ENCODE data around the gene SYCP2.
"Not testable (repeated sequence)": the region's sequence is repeated elsewhere in the genome, so short reads cannot be mapped to it uniquely, and the experiment has no call there.

SYCP2 gene

GRCh38 chr20:59920944-59921343 lies 12.5 kb downstream of the SYCP2 start:
- H3K27ac ChIP-seq = no peak overlapping the region
- no peak overlapping the region for H3K4me3 ChIP-seq

GRCh38 chr20:59912609-59913008 lies 20.8 kb downstream of the SYCP2 start:
- H3K27ac ChIP-seq = no peak overlapping the region
- no peak overlapping the region for H3K4me3 ChIP-seq

DNA sequence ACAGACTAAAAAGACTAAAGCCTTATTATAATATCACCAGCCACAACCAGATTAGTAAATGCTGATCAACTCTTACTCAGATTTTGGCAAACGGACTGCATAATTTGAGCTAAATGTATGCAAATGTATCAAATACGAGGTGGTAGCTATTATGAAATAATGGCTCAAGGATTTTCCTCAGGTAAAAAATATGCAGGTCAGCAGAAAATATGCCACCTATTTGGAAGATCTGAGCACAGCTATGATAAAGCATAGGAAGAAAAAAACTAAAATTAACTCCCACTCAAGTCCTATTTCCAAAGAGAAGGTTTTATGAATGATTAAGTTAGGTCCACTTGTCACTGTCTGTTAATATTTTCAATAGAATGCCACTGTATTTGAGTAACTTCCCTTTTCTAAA lies 22.4 kb downstream of the SYCP2 start:
- no peak overlapping the region for H3K4me3 ChIP-seq
- no peak overlapping the region for H3K27ac ChIP-seq

GRCh38 chr20:59908855-59909254 lies 24.6 kb downstream of the SYCP2 start:
- no peak overlapping the region for H3K27ac ChIP-seq
- no peak overlapping the region for H3K4me3 ChIP-seq

GRCh38 chr20:59903621-59904020 lies 29.8 kb downstream of the SYCP2 start:
- Histone ChIP-seq H3K27ac (no peak overlapping the region), H3K4me3 (no peak overlapping the region)

DNA sequence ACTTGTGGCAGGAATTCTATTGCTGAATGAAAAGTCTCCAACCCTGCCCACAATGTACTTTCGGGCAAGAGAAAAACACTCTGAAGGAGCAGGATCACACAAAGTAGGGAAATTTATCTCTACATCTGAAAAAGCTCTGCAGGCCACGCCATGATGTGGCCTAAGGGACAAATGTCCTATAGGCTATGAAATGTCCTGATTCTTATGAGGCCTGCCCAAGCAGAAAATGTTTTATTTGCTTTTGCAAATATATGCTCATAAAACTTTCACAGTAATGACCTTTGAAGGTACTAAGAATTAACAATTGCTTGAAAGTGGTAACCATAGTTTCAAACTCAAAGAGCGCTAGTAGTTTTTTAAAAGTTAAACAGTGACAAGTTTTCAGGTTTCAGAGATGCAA lies 31.0 kb downstream of the SYCP2 start:
- Histone ChIP-seq H3K27ac (no peak overlapping the region), H3K4me3 (no peak overlapping the region)

DNA sequence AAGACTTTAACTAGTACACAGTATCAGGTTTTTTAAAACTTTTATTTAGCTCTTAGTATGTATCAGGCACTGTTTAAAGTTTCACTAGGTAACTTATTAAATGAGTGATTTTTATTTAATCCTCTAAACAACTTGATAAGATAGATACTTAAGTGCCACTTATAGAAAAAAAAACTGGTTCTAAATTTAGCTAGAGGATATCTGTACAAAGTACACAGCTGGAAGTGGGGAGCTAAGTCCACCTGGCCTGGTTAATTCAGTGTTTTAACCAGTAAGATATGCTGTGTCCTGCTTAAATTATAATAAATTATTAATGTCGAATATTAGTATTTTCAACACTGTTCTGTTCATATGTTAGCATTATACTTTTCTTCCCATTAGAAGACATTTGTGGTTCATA lies 37.5 kb downstream of the SYCP2 start:
- Histone ChIP-seq H3K27ac (no peak overlapping the region), H3K4me3 (no peak overlapping the region)

- Histone ChIP-seq H3K27ac (no peak overlapping the region), H3K4me3 (no peak overlapping the region)
These were observed 41.9 kb downstream of the SYCP2 start for GRCh38 chr20:59891581-59891980.

GRCh38 chr20:59890035-59890434 lies 43.4 kb downstream of the SYCP2 start:
- H3K4me3 ChIP-seq, H3K27ac ChIP-seq: not testable (repeated sequence)

DNA sequence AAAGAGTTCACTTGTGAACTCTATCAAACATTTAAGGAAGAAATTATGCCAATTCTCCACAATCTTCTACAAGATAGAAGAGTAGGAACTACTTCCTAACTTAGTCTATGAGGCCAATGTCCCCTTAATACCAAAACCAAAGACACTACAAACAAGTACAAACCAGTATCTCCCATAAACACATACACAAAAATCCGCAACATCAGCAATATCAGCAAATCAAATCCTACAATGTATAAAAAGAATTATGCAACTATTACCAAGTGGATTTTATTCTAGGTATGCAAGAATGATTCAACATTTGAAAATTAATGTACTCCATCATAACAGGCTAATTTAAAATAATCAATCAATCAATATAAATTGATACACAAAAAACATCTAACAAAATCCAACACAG lies 45.4 kb downstream of the SYCP2 start:
- no peak overlapping the region for H3K4me3 ChIP-seq
- no peak overlapping the region for H3K27ac ChIP-seq

- Histone ChIP-seq H3K27ac (no peak overlapping the region), H3K4me3 (no peak overlapping the region)
These were observed 48.9 kb downstream of the SYCP2 start for GRCh38 chr20:59884494-59884893.

DNA sequence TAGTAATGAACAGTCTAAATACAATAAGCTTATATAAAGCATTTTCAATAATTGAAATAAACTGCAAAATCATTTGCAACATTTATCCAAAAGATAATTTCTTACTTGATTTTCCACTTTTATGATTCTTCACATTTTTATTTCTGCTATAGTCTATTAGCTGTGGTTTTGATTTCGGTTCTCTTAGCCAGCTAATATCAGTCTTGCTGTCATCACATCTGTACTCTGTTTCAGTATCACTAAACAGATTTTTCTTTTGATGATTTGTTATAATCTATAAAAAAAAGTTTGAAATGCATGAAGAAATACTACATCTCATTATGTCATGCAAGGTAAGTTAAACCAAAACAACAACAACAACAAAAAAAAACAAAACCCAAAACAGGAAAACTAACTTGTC lies 53.2 kb downstream of the SYCP2 start:
- Histone ChIP-seq H3K27ac (no peak overlapping the region), H3K4me3 (no peak overlapping the region)

DNA sequence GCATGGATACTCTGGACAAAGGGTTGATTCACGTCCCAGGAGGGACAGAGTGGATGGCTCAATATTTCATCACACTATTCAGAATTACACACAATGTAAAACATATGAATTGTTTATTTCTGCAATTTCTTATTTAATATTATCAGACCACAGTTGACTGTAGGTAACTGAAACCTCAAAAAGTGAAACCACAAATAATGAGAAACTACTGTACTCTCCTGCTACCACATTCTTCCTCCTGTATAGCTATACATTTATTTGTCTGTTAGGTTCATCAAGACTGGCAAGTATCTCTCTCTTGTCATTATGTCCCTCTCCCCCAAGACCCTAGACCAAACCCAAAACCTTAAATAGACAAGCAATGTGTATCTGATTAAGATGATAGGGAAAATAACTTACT lies 60.0 kb downstream of the SYCP2 start:
- Histone ChIP-seq H3K4me3 (no peak overlapping the region), H3K27ac (no peak overlapping the region)

DNA sequence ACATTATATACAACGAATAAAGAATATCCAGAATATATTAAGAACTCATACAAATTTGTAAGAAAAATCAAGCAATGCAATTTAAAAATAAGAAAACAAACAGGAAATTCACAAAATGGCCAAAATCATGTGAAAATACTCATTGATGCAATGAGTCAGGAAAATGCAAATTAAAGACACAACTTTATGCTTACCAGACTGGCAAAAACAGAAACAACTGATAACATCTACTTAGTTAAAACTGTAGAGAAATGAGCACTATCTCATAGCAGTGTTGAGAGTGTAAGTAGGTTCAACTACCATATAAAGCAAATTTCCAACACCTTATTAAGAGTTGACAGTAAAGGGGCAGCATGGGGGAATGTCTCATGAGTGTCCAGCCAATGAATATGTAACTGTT lies 62.3 kb downstream of the SYCP2 start:
- H3K4me3 ChIP-seq = no peak overlapping the region
- no peak overlapping the region for H3K27ac ChIP-seq

- no peak overlapping the region for H3K27ac ChIP-seq
- H3K4me3 ChIP-seq = no peak overlapping the region
These were observed 67.1 kb downstream of the SYCP2 start for GRCh38 chr20:59866338-59866737.

GRCh38 chr20:59864726-59865125 lies 68.7 kb downstream of the SYCP2 start:
- no peak overlapping the region for H3K27ac ChIP-seq
- H3K4me3 ChIP-seq = no peak overlapping the region

GRCh38 chr20:59863058-59863457 lies 70.4 kb downstream of the SYCP2 start:
- Histone ChIP-seq H3K27ac (no peak overlapping the region), H3K4me3 (no peak overlapping the region)

DNA sequence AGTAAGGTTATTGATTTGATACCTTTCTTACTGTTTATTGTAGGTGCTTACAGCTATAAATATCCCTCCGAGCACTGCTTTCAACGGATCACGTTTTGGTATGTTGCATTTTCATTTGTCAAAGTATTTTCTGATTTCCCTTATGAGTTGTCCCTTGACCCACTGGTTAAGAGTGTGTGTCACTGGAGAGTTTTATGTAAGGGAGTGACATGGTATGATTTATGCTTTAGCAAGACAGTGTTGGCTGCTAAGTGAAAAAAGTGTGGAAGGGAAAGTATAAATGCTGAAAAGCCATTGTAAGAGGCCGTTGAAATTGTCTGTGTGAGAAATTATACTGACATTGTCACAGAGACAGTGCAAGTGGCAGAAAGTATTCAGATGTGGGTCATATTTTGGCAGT lies 72.0 kb downstream of the SYCP2 start:
- H3K4me3 ChIP-seq = no peak overlapping the region
- H3K27ac ChIP-seq = no peak overlapping the region

- H3K27ac ChIP-seq = no peak overlapping the region
- no peak overlapping the region for H3K4me3 ChIP-seq
These were observed 75.0 kb downstream of the SYCP2 start for GRCh38 chr20:59858425-59858824.

DNA sequence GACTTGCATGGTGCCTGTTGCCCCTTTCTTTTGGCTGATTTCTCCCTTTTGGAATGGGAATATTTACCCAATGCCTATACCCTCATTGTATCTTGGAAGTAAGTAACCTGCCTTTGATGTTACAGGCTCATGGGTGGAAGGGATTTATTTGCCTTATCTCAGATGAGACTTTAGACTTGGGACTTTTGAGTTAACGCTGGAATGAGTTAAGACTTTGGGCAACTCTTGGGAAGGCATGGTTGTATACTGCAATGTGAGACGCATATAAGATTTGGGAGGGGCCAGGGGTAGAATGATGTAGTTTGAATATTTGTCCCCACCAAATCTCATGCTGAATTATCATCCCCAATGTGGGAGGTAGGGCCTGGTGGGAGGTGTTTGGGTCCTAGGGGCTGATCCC lies 75.5 kb downstream of the SYCP2 start:
- Histone ChIP-seq H3K27ac (no peak overlapping the region), H3K4me3 (no peak overlapping the region)

DNA sequence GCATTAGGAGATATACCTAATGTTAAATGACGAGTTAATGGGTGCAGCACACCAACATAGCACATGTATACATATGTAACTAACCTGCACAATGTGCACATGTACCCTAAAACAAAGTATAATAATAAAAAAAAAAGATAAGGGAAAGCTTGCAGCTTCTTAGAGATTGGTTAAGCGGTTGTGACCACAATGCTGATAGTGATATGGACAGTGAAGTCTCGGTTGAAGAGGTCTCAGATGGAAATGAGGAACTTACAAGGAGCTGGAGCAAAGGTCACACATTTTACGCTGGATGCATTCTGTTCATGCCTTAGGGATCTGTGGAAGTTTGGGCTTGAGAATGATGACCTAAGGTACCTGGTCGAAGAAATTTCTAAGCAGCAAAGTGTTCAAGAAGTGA lies 76.5 kb downstream of the SYCP2 start:
- not testable (repeated sequence) for H3K27ac ChIP-seq, H3K4me3 ChIP-seq

- not testable (repeated sequence) for H3K27ac ChIP-seq, H3K4me3 ChIP-seq
These were observed 76.9 kb downstream of the SYCP2 start for GRCh38 chr20:59856526-59856925.

DNA sequence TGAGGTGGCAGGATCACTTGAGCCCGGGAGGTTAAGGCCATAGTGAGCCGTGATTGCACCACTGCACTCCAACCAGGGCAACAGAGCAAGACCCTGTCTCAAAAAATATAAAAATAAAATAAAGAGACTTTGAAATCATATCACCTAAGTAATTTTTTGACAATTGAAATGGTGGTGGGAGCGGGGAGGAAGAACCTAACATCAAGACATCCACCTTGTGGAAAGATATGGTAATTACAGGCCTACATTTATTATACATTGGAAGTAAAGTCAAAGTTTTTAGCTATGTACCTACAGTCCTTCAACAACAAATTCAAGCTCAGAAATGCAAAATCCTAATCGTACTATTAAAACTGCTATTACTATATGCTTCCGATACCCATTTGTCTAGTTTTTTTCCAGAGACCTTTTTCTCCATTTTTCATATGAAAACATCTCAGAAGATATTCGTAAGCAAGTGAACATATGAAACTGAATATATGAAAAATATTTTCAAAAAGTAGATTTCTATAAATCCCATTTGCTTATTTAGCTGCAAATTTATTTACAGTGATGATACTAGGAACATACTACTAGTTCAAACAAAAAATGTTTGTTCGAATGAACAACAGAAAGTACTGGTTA lies 83.3 kb downstream of the SYCP2 start:
- Histone ChIP-seq H3K27ac (no peak overlapping the region), H3K4me3 (no peak overlapping the region)

Data from skin epidermis (tissue), 12 donors.